Measurements from ENCODE around the gene KIAA1614.

- TF ChIP-seq CTCF (conservative IDR thresholded peaks at IDR 0.05) (no peak), EZH2 (IDR thresholded peaks at IDR 0.05; ENCODE audit: low read depth) (no peak)
Observed at GRCh38 chr1:180899262-180899661, 13.4 kb upstream of the KIAA1614 start.

All from PC-9 (cell line).